ENCODE results near the gene B3GAT1.
A peak's percentile ranks its signal among the peaks of the same experiment; 100 is the strongest.

The B3GAT1 gene

DNA sequence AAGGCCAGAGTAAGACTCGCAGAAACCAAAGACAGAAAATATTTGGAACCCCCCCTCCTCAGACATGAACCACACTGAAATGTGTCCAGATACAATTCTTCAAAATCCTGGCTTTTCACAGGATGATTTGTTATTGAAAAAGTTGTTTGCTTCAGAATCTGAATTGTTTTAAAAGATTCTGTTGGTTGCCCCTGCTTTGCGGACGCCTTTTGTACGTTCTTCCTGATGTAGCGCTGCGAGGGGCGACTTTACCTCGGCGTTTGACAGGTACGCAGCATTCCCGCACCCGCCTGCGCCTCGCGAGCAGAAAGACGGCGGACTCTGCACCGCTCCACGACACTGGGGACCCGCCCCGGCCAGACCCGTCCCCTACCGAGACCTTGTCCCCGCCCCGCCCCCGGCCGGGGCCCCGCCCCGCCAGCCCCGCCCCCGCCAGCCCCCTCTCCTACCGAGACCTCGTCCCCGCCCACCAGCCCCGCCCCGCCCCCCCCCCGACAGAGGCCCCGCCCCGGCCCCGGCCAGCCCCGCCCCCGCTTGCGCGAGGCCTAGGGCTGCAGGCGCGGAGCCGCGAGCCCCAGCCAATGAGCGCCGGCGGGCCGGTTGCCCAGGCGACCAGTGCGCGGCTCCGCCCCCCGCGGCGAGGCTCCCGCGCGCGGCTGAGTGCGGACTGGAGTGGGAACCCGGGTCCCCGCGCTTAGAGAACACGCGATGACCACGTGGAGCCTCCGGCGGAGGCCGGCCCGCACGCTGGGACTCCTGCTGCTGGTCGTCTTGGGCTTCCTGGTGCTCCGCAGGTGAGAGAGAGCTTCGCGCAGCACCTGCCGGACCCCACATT is 80.5 kb downstream of the B3GAT1 start, which contains the start of gene GLB1L2:
Gene GLB1L2, plus strand, starts transcription at position 635 of the 835 bp plus-strand sequence. Its CDS starts 74 bp downstream, at position 709.
- peak; percentile 27 to 29 for DNase-seq

DNA sequence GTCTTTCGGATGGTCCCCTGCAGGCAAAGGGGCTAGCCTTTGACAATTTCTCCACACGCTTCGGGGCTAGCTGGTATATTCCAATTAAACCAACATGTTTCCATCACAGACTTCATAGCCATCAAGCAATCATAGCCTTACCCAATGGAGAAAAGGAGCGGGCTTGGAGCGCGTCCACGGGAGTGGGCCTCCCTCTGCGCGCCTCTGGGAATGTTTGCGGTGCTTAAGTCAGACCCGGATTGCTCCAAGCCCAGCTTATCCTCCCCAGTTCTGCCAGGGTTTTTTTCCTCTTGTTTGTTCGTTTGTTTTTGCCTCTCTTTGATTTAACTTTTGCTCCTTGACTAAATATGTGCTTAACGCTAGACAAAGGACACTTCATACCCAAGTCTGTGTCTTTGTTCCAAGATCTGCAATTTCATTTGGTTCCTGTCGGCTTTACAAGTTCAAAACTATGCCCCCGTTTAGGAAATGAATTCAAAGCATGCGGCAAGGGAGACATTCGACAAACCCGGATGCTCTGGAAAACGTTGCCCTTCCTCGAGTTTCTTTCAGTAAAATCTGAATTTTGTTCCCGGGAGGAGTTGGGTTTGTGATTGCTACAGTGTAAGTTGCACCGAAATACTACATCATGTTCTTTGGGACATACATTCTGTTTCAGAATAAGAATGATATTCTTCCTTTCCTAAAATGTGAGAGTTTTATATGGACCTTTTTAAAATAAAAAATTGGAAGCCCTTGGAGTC is 81.3 kb downstream of the B3GAT1 start:
- no peak for DNase-seq

Data from inflammatory macrophage treated with lipopolysaccharide for 1 hour (primary cell).